ENCODE data around the gene USP34. TPM values are rescaled to one million over a fixed set of nuclear protein-coding genes. Genes with fewer than 3 reads are reported as not detected.

The USP34 gene
- total and polyA plus RNA-seq, 3 donors from 2014 or later: 92.3 to 235 (median 230) TPM

DNA sequence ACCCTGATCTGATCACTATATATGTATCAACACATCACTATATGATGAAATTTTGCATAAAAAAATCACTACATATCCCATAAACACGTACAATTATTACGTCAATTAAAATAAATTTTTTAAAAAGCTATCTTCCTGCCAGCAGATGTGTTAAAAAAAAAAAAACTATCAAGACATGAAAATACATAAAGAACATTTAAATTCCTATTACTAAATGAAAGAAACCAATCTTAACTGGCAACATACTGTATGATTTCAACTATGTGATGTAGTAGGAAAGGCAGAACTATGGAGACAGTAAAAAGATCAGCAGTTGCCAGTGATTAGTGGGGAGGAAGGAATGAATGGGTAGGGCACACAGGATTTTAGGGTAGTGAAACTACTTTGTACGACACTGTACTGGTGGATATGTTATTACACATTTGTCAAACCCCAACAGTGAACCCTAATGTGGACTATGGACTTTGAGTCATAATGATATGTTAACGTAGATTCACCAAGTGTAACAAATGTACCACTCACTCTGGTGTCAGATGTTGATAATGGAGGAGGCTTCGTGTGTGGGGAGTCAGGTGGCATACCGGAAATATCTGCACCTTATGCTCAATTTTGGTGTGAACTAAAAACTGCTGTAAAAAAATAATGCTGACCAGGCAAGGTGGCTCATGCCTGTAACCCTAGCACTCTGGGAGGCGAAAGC lies 27.4 kb downstream of the USP34 start:
- intact Hi-C loops (cut with DNase I; ENCODE audit: low total_unique reads): no loop called here
- TF ChIP-seq POLR2A (IDR thresholded peaks at IDR 0.05): no peak
- TF ChIP-seq, protein P1, sequence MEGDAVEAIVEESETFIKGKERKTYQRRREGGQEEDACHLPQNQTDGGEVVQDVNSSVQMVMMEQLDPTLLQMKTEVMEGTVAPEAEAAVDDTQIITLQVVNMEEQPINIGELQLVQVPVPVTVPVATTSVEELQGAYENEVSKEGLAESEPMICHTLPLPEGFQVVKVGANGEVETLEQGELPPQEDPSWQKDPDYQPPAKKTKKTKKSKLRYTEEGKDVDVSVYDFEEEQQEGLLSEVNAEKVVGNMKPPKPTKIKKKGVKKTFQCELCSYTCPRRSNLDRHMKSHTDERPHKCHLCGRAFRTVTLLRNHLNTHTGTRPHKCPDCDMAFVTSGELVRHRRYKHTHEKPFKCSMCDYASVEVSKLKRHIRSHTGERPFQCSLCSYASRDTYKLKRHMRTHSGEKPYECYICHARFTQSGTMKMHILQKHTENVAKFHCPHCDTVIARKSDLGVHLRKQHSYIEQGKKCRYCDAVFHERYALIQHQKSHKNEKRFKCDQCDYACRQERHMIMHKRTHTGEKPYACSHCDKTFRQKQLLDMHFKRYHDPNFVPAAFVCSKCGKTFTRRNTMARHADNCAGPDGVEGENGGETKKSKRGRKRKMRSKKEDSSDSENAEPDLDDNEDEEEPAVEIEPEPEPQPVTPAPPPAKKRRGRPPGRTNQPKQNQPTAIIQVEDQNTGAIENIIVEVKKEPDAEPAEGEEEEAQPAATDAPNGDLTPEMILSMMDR (IDR thresholded peaks at IDR 0.05): no peak
- Histone ChIP-seq H3K4me3 (no peak overlapping the region), H3K4me1 (peaks cover 4% of the 10 kb centered on the region), H3K9me3 (no peaks in the 10 kb centered on the region), H3K27ac (no peak overlapping the region), H3K36me3 (ENCODE audit: low read depth, missing control alignments) (no peaks in the 10 kb centered on the region), H3K27me3 (no peaks in the 10 kb centered on the region)
- DNase-seq: no peak
- 88 to 90% methylated on average over 7 of the region's 7 CpGs for WGBS, 2 donors

DNA sequence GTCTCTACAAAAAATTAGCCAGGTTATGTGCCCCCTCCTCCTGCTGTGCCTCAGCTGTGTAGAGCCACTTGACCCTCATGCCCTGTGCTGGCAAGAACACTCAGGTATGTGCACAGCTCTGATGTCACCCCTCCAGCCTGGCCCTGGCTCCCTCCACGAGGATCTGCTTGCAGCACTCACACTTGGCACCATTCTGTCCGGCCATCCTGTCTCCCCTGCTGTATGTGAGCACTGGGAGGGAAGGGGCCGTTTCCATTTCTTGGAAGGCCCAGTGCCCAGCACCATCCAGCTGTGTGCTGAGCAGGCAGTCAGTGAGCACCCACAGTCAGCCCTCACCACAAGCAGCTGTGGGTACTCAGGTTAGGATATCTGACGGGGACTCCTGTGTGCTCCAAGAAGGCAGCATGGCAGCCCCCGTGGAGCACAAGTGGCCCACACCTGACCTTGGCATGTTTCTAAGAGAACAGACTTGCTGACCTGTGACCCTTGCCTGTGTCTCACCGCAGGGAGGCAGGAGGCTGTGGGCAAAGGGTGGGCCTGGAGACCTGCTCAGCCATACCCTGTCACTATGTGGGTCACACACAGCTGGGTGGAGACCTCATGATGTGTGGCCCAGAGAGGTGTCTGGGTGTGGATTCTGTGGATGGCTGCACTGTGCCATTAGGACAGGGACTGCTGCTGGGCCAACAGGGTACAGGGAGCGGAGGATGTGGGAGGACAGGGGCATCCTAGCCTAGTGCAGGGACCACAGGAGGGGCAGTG lies 31.5 kb downstream of the USP34 start:
- Histone ChIP-seq H3K27ac (no peak overlapping the region), H3K9me3 (no peaks in the 10 kb centered on the region), H3K4me1 (peaks cover 4% of the 10 kb centered on the region), H3K27me3 (no peaks in the 10 kb centered on the region), H3K4me3 (no peak overlapping the region), H3K36me3 (ENCODE audit: low read depth, missing control alignments) (no peaks in the 10 kb centered on the region)
- intact Hi-C loops (cut with DNase I; ENCODE audit: low total_unique reads): no loop called here
- 70% methylated on average over 7 of the region's 7 CpGs; no CpG with 5 or more reads in 1 of the 2 donors for WGBS, 2 donors
- DNase-seq: no peak
- TF ChIP-seq, protein P1 (IDR thresholded peaks at IDR 0.05): no peak
- TF ChIP-seq POLR2A (IDR thresholded peaks at IDR 0.05): no peak

DNA sequence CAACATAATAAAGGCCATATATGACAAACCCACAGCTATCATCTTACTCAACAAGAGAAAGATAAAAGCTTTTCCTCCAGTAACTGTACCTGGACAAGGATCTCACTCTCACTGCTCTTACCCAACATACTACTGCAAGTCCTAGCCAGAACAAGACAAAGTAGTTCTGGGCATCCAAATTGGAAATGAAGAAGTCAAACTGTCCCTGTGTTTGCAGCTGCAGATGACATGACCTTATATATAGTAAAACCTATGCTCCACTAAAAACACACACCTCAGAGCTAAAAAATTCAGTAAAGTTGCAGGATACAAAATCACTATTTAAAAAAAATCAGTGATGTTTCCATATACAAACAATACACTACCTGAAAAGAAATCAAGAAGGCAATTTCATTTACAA lies 32.2 kb downstream of the USP34 start:
- Histone ChIP-seq H3K9me3 (no peaks in the 10 kb centered on the region), H3K4me3 (no peak overlapping the region), H3K27ac (no peak overlapping the region), H3K4me1 (peaks cover 4% of the 10 kb centered on the region), H3K27me3 (no peaks in the 10 kb centered on the region), H3K36me3 (ENCODE audit: low read depth, missing control alignments) (no peaks in the 10 kb centered on the region)
- intact Hi-C loops (cut with DNase I; ENCODE audit: low total_unique reads): no loop called here
- no peak for DNase-seq
- TF ChIP-seq POLR2A (IDR thresholded peaks at IDR 0.05): no peak
- TF ChIP-seq, protein P1 (IDR thresholded peaks at IDR 0.05): no peak

DNA sequence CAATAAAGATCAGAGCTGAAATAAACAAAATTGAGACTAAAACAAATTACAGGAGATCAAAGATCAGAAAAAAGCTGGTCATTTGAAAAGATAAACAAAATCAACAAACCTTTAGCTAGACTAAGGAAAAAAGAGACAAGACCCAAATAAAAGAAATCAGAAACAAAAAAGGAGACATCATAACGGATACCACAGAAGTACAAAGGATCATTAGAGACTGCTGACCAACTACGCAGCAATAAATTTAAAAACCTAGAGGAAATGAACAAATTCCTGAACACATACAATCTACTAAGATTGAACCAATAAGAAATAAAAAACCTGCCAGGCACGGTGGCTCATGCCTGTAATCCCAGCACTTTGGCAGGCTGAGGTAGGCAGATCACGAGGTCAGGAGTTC lies 33.7 kb downstream of the USP34 start:
- Histone ChIP-seq H3K9me3 (no peaks in the 10 kb centered on the region), H3K27me3 (no peaks in the 10 kb centered on the region), H3K4me3 (no peak overlapping the region), H3K4me1 (peaks cover 4% of the 10 kb centered on the region), H3K27ac (no peak overlapping the region), H3K36me3 (ENCODE audit: low read depth, missing control alignments) (no peaks in the 10 kb centered on the region)
- TF ChIP-seq, protein P1 (IDR thresholded peaks at IDR 0.05): no peak
- TF ChIP-seq POLR2A (IDR thresholded peaks at IDR 0.05): no peak
- intact Hi-C loops (cut with DNase I; ENCODE audit: low total_unique reads): no loop called here
- 92 to 99% methylated on average over 4 of the region's 4 CpGs for WGBS, 2 donors
- DNase-seq: no peak
